Measurements from ENCODE around the gene TIMM13.
"Not testable (repeated sequence)": the region's sequence is repeated elsewhere in the genome, so short reads cannot be mapped to it uniquely, and the experiment has no call there.

Gene TIMM13

GRCh38 chr19:2474232-2475017 lies 47.0 kb upstream of the TIMM13 start:
- peak; percentile 90 for DNase-seq (ENCODE audit: extremely low read depth, insufficient read length)
- H3K27me3 ChIP-seq (replicated peaks; ENCODE audit: control insufficient read depth, insufficient read depth, low read length): no peaks in the 10 kb centered on the region
- H3K4me3 ChIP-seq (replicated peaks; ENCODE audit: low read depth, low read length): peak overlapping the region; percentile 60
- H3K36me3 ChIP-seq (ENCODE audit: control insufficient read depth, insufficient read depth, low read length): peaks cover 11% of the 10 kb centered on the region
- peak; percentile 80 for TF ChIP-seq CTCF (IDR thresholded peaks at IDR 0.05; ENCODE audit: insufficient read depth, low read length, poor library complexity, severe bottlenecking)

DNA sequence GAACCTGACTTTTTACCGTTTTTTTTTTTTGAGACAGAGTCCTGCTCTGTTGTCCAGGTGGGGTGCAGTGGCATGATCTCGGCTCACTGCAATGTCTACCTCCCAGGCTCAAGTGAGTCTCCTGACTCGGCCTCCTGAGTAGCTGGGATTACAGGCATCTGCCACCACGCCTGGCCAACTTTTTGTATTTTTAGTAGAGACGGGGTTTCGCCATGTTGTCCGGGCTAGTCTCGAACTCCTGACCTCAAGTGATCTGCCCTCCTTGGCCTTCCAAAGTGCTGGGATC lies 42.5 kb upstream of the TIMM13 start:
- not testable (repeated sequence) for H3K36me3 ChIP-seq (ENCODE audit: control insufficient read depth, insufficient read depth, low read length); H3K4me3 ChIP-seq (replicated peaks; ENCODE audit: low read depth, low read length); DNase-seq (ENCODE audit: extremely low read depth, insufficient read length); H3K27me3 ChIP-seq (replicated peaks; ENCODE audit: control insufficient read depth, insufficient read depth, low read length)

GRCh38 chr19:2469102-2469914 lies 41.9 kb upstream of the TIMM13 start:
- H3K36me3 ChIP-seq (ENCODE audit: control insufficient read depth, insufficient read depth, low read length): no peaks in the 10 kb centered on the region
- DNase-seq (ENCODE audit: extremely low read depth, insufficient read length): peak; percentile 74
- H3K4me3 ChIP-seq (replicated peaks; ENCODE audit: low read depth, low read length): no peak overlapping the region
- TF ChIP-seq CTCF (IDR thresholded peaks at IDR 0.05; ENCODE audit: insufficient read depth, low read length, poor library complexity, severe bottlenecking): no peak
- H3K27me3 ChIP-seq (replicated peaks; ENCODE audit: control insufficient read depth, insufficient read depth, low read length): no peaks in the 10 kb centered on the region

- Histone ChIP-seq H3K36me3 (ENCODE audit: control insufficient read depth, insufficient read depth, low read length) (no peaks in the 10 kb centered on the region), H3K4me3 (replicated peaks; ENCODE audit: low read depth, low read length) (no peak overlapping the region), H3K27me3 (replicated peaks; ENCODE audit: control insufficient read depth, insufficient read depth, low read length) (no peaks in the 10 kb centered on the region)
- no peak for TF ChIP-seq CTCF (IDR thresholded peaks at IDR 0.05; ENCODE audit: insufficient read depth, low read length, poor library complexity, severe bottlenecking)
- no peak for DNase-seq (ENCODE audit: extremely low read depth, insufficient read length)
These were observed 41.2 kb upstream of the TIMM13 start for GRCh38 chr19:2468596-2468995.

DNA sequence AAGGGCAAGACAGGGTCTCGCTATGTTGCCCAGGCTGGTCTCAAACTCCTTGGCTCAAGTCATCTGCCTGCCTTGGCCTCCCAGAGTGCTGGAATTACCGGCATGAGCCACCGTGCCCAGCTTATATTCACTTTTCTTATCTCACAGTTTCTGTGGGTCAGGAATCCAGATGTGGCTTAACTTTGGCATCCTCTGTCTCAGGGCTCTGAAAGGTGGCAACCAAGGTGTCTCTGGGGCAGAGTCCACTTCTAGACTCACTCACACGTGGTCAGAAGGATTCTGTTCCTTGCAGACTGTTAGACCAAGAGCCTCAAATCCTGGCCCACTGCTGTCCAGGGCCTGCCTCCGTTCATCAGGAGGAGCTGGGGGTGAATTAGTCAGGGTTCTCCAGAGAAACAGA lies 37.0 kb upstream of the TIMM13 start:
- Histone ChIP-seq H3K36me3 (ENCODE audit: control insufficient read depth, insufficient read depth, low read length) (no peaks in the 10 kb centered on the region), H3K4me3 (replicated peaks; ENCODE audit: low read depth, low read length) (no peak overlapping the region), H3K27me3 (replicated peaks; ENCODE audit: control insufficient read depth, insufficient read depth, low read length) (no peaks in the 10 kb centered on the region)
- no peak for DNase-seq (ENCODE audit: extremely low read depth, insufficient read length)
- no peak for TF ChIP-seq CTCF (IDR thresholded peaks at IDR 0.05; ENCODE audit: insufficient read depth, low read length, poor library complexity, severe bottlenecking)

DNA sequence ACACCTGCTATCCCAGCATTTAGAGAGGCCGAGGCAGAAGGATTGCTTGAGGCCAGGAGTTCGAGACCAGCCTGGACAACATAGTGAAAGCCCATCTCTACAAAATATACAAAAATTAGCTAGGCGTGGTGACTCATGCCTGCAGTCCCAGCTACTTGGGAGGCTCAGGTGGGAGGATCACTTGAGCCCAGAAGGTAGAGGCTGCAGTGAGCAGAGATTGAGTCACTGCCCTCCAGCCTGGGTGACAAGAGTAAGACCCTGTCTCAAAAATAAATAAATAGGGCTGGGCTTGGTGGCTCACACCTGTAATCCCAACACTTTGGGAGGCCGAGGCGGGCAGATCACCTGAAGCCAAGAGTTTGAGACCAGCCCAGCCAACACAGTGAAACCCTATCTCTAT lies 36.3 kb upstream of the TIMM13 start:
- not testable (repeated sequence) for H3K4me3 ChIP-seq (replicated peaks; ENCODE audit: low read depth, low read length); DNase-seq (ENCODE audit: extremely low read depth, insufficient read length); H3K36me3 ChIP-seq (ENCODE audit: control insufficient read depth, insufficient read depth, low read length); H3K27me3 ChIP-seq (replicated peaks; ENCODE audit: control insufficient read depth, insufficient read depth, low read length)

Measured in GM06990 (cell line).